HFF-Myc (cell line): ENCODE data around the gene PSRC1.

ENCODE experiments used
- DNase-seq: peaks from one replicate; pipeline ENCODE4 v3.0.0-alpha.2; 2011; ENCODE audit warnings: low read depth; ENCODE audit errors: extremely low read depth
- H3K4me3 ChIP-seq: replicated peaks from 2 replicates; pipeline ENCODE4 v1.5.1; 2011; ENCODE audit warnings: low read depth, mild to moderate bottlenecking, control low read depth, low read length
- CTCF ChIP-seq: IDR thresholded peaks from 2 replicates; pipeline ENCODE4 v1.5.1; 2012; ENCODE audit warnings: mild to moderate bottlenecking, low read depth, low read length, control low read depth; ENCODE audit errors: missing control alignments

The PSRC1 gene

GRCh38 chr1:109282952-109283747 is at the start of gene PSRC1:
PSRC1 (minus strand) TSS chr1:109283145.
- peak; percentile 87 for DNase-seq
- peak within 1 kb of the TSS; percentile 85 for H3K4me3 ChIP-seq
- TF ChIP-seq CTCF: peak; percentile 23

- DNase-seq: no peak
- no peak for TF ChIP-seq CTCF
- no peak overlapping the region for H3K4me3 ChIP-seq
These were observed 48.2 kb upstream of the PSRC1 start for GRCh38 chr1:109331113-109331512.

- DNase-seq: no peak
- H3K4me3 ChIP-seq: no peak overlapping the region
- TF ChIP-seq CTCF: no peak
These were observed 44.3 kb upstream of the PSRC1 start for GRCh38 chr1:109327285-109327684.

GRCh38 chr1:109322974-109323373 is 40.0 kb upstream of the PSRC1 start:
- no peak for TF ChIP-seq CTCF
- no peak for DNase-seq
- H3K4me3 ChIP-seq: no peak overlapping the region

- DNase-seq: no peak
- no peak for TF ChIP-seq CTCF
These were observed 36.2 kb upstream of the PSRC1 start for GRCh38 chr1:109319114-109319513.

GRCh38 chr1:109316506-109316905 is 33.6 kb upstream of the PSRC1 start:
- H3K4me3 ChIP-seq: no peak overlapping the region
- TF ChIP-seq CTCF: no peak
- no peak for DNase-seq

More at GRCh38 chr1:109319114-109319513, 36.2 kb upstream of the PSRC1 start:
- no peak overlapping the region for H3K4me3 ChIP-seq
